GM21723 (cell line): ENCODE data around the gene CTSE.

ENCODE experiments used
- ATAC-seq: cut with Tn5 transposase; IDR thresholded peaks from one replicate; pipeline ENCODE4 v1.9.1; 2021; ENCODE audit warnings: mild to moderate bottlenecking, moderate library complexity; ENCODE audit not compliant: unreplicated experiment

The CTSE gene

GRCh38 chr1:205973377-205974232 is 50.1 kb downstream of the CTSE start:
- ATAC-seq, result no peak

GRCh38 chr1:205972491-205973168 is 51.1 kb downstream of the CTSE start:
- no peak for ATAC-seq

GRCh38 chr1:205972081-205972480 is 51.6 kb downstream of the CTSE start:
- ATAC-seq, result no peak

- ATAC-seq, result no peak
These were observed 52.6 kb downstream of the CTSE start for GRCh38 chr1:205971082-205971481.

DNA sequence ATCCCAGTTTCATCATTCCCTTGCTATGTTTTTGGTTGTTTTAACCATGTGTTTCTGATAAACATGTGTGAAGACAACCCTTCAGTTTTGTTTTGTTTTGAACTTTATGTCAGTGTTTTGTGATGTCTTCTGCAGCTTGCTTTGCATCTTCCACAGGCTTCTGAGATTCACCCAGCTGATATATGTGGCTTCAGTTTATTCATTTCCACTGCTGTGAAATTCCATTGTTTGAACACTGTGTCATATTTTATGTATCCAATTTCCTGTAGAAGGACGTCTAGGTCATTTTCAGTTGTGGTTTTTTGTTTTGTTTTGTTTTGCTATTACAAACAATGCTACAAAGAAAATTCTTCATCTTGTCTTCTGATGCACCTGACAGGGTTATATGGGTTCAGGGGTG is 53.2 kb downstream of the CTSE start:
- no peak for ATAC-seq

GRCh38 chr1:205969229-205969628 is 54.5 kb downstream of the CTSE start:
- no peak for ATAC-seq

DNA sequence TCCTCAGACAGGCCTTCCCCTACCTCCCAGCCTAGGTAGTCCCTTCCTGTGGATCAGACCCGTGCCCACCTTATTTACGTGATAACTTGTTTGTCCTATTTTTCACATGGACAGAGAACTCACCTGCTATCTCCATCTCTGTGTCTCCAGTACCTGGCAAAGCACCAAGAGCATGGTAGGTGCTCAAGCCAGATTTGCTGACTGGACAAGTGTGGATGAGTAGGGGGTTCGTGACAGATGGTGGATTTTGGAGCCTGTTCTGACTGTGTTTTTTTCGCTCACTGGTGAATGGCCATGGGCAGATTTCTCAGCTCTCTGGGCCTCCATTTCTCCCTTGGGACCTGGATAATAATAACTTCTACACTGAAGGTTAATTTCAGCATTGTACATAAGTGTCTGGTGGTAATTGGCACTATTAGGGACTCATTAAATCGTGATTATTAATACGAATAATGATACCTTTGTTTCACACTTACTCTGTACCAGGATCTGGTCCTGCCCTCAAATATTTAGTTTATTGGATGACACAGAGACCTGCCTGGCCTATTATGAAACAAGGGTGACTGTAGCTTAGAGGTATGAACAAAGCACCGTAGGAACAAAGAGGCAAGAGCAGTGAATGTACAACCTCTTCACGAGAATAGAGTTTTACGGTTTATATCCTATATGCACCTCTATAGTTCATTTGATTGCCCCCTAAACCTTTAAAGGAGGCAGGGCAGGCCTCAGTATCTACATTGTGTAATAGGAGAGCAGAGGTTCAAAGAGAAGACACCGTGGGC is 56.0 kb downstream of the CTSE start:
- no peak for ATAC-seq

GRCh38 chr1:205965036-205965884 is 58.4 kb downstream of the CTSE start:
- ATAC-seq, result no peak

- ATAC-seq, result no peak
These were observed 60.1 kb downstream of the CTSE start for GRCh38 chr1:205963352-205964155.

DNA sequence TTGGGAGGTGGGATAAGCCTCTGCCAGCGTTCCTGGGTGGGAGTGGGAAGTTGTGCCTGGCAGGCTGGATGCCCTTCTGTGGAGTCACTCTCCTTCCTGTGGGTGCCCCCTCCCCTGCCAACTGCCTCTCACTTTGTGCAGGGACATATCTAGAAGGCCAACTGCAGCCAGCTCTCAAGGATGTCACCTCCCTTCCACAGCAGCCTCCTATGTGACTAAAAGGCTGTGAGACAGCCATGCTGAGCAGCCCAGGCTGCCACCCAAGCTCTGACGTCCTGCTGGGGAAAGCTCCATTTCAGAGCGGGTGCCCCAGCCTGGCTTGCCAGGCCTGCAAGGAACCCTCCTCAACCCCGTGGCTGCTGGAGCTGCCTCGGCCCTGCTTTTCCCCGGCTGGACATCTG is 60.9 kb downstream of the CTSE start:
- no peak for ATAC-seq

- ATAC-seq, result no peak
These were observed 61.5 kb downstream of the CTSE start for GRCh38 chr1:205961991-205962820.

DNA sequence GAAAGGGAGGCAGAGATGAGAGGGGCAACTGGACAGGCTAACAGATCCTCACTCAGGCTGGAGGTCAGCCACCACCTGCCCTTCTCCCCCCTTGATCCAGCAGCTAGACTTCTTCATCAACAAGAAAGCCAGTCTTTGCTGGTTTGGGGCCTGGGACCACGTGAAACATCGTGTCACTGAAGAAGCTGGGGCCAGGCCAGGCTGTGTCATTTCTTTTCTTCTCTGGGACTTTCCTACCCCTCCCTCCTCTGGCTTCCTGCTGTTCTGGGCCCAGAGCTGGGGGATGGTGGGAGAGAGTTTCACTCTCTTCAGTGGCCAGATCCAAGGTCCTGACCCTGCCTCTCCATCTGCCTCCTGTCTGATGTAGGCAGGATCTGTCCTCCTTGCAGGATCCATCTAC is 62.3 kb downstream of the CTSE start:
- ATAC-seq, result no peak

GRCh38 chr1:205959789-205960188 is 63.9 kb downstream of the CTSE start:
- no peak for ATAC-seq
